Measurements from ENCODE around the gene CIRBP. TPM values are rescaled to one million over a fixed set of nuclear protein-coding genes. Genes with fewer than 3 reads are reported as not detected.
A peak's percentile ranks its signal among the peaks of the same experiment; 100 is the strongest.

CIRBP gene
- total and polyA plus RNA-seq, 2 of the 13 experiments (the other 11 are each of a cell fraction or from before 2014, with no cell fraction given) = 133 to 140 TPM

DNA sequence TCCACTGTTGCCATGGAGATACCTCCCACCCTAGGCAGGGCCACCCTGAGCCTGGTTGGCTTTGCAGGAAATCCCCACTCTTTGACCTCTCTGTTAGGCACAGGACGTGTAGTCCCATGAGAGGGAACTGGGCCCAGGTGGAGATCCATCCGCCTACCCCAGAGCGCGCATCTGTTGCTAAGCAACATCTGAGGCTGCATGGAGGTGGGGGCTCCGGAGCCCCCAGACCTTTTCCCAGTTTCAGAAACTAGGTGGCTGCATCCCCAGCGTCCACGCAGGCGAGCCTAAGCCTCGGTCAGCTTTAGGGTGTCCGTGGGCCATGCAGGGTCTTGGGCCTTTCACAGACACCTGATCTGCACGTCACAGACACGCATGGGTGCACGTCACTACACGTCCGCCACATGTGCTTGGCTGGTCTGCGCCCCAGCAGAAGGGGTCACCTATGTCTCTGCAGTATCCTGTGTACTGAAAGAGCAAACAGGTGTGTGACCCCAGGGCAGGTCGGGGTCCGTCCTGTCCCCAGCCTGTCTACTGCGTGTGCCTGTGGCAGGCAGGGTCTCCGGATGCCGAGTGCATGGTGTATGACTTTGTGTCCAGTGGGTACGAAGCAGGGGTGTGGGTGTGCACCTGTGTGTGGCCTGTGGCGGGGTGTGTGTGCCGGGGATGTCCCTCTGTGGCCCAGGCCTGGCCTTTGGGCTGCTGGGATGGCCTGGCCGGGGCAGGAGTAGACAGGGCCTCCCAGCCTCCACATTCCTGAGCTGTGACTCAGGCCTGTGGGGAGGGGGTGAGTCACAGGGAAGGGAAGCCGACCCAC is 4.1 kb upstream of the CIRBP start (continued):
- TF ChIP-seq, protein P1, sequence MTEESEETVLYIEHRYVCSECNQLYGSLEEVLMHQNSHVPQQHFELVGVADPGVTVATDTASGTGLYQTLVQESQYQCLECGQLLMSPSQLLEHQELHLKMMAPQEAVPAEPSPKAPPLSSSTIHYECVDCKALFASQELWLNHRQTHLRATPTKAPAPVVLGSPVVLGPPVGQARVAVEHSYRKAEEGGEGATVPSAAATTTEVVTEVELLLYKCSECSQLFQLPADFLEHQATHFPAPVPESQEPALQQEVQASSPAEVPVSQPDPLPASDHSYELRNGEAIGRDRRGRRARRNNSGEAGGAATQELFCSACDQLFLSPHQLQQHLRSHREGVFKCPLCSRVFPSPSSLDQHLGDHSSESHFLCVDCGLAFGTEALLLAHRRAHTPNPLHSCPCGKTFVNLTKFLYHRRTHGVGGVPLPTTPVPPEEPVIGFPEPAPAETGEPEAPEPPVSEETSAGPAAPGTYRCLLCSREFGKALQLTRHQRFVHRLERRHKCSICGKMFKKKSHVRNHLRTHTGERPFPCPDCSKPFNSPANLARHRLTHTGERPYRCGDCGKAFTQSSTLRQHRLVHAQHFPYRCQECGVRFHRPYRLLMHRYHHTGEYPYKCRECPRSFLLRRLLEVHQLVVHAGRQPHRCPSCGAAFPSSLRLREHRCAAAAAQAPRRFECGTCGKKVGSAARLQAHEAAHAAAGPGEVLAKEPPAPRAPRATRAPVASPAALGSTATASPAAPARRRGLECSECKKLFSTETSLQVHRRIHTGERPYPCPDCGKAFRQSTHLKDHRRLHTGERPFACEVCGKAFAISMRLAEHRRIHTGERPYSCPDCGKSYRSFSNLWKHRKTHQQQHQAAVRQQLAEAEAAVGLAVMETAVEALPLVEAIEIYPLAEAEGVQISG (CRISPR knock-in tag; IDR thresholded peaks at IDR 0.05) = no peak
- no peak for TF ChIP-seq KDM3A (CRISPR knock-in tag; IDR thresholded peaks at IDR 0.05; ENCODE audit: low read depth)
- no peak for TF ChIP-seq ZNF616 (CRISPR knock-in tag; IDR thresholded peaks at IDR 0.05; ENCODE audit: low read depth)
- 0 out of 2 replicates have a peak, but pooled peaks have one; percentile 35 for TF ChIP-seq ZNF558 (CRISPR knock-in tag; IDR thresholded peaks at IDR 0.05; ENCODE audit: borderline replicate concordance)
- no peak for TF ChIP-seq ZBTB20 (CRISPR knock-in tag; IDR thresholded peaks at IDR 0.05; ENCODE audit: borderline replicate concordance, low read depth)
- TF ChIP-seq ZNF772 (CRISPR knock-in tag; IDR thresholded peaks at IDR 0.05) = no peak
- TF ChIP-seq RFX1 (IDR thresholded peaks at IDR 0.05) = peak; percentile 44; the same call in 1 of the 2 replicates
- TF ChIP-seq, protein P2, sequence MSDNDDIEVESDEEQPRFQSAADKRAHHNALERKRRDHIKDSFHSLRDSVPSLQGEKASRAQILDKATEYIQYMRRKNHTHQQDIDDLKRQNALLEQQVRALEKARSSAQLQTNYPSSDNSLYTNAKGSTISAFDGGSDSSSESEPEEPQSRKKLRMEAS (IDR thresholded peaks at IDR 0.05) = peak; percentile 74
- TF ChIP-seq JUNB (CRISPR knock-in tag; IDR thresholded peaks at IDR 0.05; ENCODE audit: borderline replicate concordance) = peak; percentile 100
- TF ChIP-seq, protein P3, sequence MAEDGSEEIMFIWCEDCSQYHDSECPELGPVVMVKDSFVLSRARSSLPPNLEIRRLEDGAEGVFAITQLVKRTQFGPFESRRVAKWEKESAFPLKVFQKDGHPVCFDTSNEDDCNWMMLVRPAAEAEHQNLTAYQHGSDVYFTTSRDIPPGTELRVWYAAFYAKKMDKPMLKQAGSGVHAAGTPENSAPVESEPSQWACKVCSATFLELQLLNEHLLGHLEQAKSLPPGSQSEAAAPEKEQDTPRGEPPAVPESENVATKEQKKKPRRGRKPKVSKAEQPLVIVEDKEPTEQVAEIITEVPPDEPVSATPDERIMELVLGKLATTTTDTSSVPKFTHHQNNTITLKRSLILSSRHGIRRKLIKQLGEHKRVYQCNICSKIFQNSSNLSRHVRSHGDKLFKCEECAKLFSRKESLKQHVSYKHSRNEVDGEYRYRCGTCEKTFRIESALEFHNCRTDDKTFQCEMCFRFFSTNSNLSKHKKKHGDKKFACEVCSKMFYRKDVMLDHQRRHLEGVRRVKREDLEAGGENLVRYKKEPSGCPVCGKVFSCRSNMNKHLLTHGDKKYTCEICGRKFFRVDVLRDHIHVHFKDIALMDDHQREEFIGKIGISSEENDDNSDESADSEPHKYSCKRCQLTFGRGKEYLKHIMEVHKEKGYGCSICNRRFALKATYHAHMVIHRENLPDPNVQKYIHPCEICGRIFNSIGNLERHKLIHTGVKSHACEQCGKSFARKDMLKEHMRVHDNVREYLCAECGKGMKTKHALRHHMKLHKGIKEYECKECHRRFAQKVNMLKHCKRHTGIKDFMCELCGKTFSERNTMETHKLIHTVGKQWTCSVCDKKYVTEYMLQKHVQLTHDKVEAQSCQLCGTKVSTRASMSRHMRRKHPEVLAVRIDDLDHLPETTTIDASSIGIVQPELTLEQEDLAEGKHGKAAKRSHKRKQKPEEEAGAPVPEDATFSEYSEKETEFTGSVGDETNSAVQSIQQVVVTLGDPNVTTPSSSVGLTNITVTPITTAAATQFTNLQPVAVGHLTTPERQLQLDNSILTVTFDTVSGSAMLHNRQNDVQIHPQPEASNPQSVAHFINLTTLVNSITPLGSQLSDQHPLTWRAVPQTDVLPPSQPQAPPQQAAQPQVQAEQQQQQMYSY (CRISPR knock-in tag; IDR thresholded peaks at IDR 0.05) = no peak
- no peak for TF ChIP-seq ZSCAN31 (CRISPR knock-in tag; IDR thresholded peaks at IDR 0.05; ENCODE audit: low read depth)
- TF ChIP-seq SOX13 (IDR thresholded peaks at IDR 0.05) = no peak
- peak in 1 of 2 experiments; percentile 67; a peak in 2 of 4 replicates for TF ChIP-seq SOX13 (CRISPR knock-in tag; conservative IDR thresholded peaks at IDR 0.05 in 1 of 2, IDR thresholded peaks at IDR 0.05 in 1 of 2)
- no peak; the same call in 1 of the 2 replicates for TF ChIP-seq AKAP8 (CRISPR knock-in tag; IDR thresholded peaks at IDR 0.05)
- TF ChIP-seq ZNF326 (CRISPR knock-in tag; IDR thresholded peaks at IDR 0.05; ENCODE audit: borderline replicate concordance) = no peak
- TF ChIP-seq ZNF629 (CRISPR knock-in tag; conservative IDR thresholded peaks at IDR 0.05) = no peak
- no peak for TF ChIP-seq SIX4 (CRISPR knock-in tag; IDR thresholded peaks at IDR 0.05)
- TF ChIP-seq, protein P4, sequence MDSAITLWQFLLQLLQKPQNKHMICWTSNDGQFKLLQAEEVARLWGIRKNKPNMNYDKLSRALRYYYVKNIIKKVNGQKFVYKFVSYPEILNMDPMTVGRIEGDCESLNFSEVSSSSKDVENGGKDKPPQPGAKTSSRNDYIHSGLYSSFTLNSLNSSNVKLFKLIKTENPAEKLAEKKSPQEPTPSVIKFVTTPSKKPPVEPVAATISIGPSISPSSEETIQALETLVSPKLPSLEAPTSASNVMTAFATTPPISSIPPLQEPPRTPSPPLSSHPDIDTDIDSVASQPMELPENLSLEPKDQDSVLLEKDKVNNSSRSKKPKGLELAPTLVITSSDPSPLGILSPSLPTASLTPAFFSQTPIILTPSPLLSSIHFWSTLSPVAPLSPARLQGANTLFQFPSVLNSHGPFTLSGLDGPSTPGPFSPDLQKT (CRISPR knock-in tag; IDR thresholded peaks at IDR 0.05; ENCODE audit: borderline replicate concordance) = no peak
- no peak for TF ChIP-seq PHF20 (CRISPR knock-in tag; IDR thresholded peaks at IDR 0.05)
- no peak for TF ChIP-seq TP53 (CRISPR knock-in tag; conservative IDR thresholded peaks at IDR 0.05)
- peak; percentile 90 for TF ChIP-seq ZKSCAN5 (CRISPR knock-in tag; IDR thresholded peaks at IDR 0.05)
- TF ChIP-seq NFRKB (IDR thresholded peaks at IDR 0.05) = no peak
- TF ChIP-seq NFKB2 (CRISPR knock-in tag; IDR thresholded peaks at IDR 0.05; ENCODE audit: borderline replicate concordance) = no peak
- TF ChIP-seq SSRP1 (CRISPR knock-in tag; IDR thresholded peaks at IDR 0.05) = no peak

Measured in HepG2 (cell line).